ENCODE results near the gene HINT2.

DNA sequence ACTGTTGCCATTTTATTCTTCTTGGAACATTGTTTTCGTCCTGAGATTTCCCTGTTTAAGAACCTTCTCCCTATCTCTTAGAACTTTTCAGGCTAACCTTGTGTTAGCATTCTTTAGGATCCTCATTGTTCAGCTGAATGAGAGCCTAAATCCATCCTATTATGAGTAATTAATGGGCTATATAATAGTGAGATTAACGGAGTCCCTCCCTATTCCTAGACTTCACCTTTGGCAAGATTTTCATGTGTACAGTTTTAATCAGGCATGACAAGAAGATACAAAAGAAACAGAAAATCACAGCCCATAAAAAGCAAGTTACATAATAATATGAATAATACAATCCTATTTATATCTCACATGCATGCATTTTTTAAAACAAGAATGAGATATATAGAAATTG lies 51.7 kb downstream of the HINT2 start:
- no peak for TF ChIP-seq CTCF (IDR thresholded peaks at IDR 0.05)
- TF ChIP-seq EZH2 (IDR thresholded peaks at IDR 0.05; ENCODE audit: borderline replicate concordance, insufficient read depth, low read depth, low read length, poor library complexity, severe bottlenecking): no peak

Measured in B cell (primary cell).